Thoracic aorta (tissue), 2 donors: ENCODE measurements around the gene C21orf58. TPM values are rescaled to one million over a fixed set of nuclear protein-coding genes. Genes with fewer than 3 reads are reported as not detected.

Experiments used
- ATAC-seq: fragments of 150-250 bp; one replicate; pipeline ENCODE4 v1.8.0; 2017; ENCODE audit warnings: low read depth; ENCODE audit not compliant: insufficient number of reproducible peaks, low FRiP score
- DNase-seq: peaks from one replicate; pipeline ENCODE4 v3.0.0-alpha.2; 2020; ENCODE audit warnings: low spot score
- H3K27ac ChIP-seq, 2 donors: fragments of 200-600 bp; sonication (generic); 1 replicate in 1 of 2; 2 replicates in 1 of 2; pipeline ENCODE4 v1.5.1; 2016; ENCODE audit warnings: mild to moderate bottlenecking in 2 of 2, moderate library complexity in 2 of 2
- H3K27me3 ChIP-seq: fragments of 200-600 bp; sonication (generic); replicated peaks from 2 replicates; pipeline ENCODE4 v1.6.0; 2016; ENCODE audit warnings: mild to moderate bottlenecking; ENCODE audit not compliant: insufficient read depth
- H3K36me3 ChIP-seq: fragments of 200-600 bp; sonication (generic); one replicate; pipeline ENCODE4 v1.5.1; 2016
- H3K4me1 ChIP-seq, 2 donors: fragments of 200-600 bp; sonication (generic); 1 replicate in 1 of 2; 2 replicates in 1 of 2; pipeline versions ENCODE4 v1.5.1 to v1.6.0; 2016; ENCODE audit warnings: low read depth in 2 of 2, mild to moderate bottlenecking in 1 of 2; ENCODE audit not compliant: control insufficient read depth in 1 of 2
- H3K4me3 ChIP-seq: fragments of 200-600 bp; sonication (generic); 2 replicates; pipeline ENCODE4 v1.5.1; 2016; ENCODE audit warnings: mild to moderate bottlenecking
- H3K9me3 ChIP-seq: fragments of 200-600 bp; sonication (generic); 2 replicates; pipeline ENCODE4 v1.5.1; 2016
- CTCF ChIP-seq: fragments of 200-600 bp; sonication (generic); IDR thresholded peaks from one replicate; pipeline ENCODE4 v1.5.1; 2019; ENCODE audit warnings: antibody characterized with exemption
- total RNA-seq, 2 donors: library from RNA; depleted of rRNA; stranded (reverse); fragments of >200 nt; gene quantifications; one replicate each; pipeline versions ENCODE4 v1.1.0 to v1.2.3, GENCODE V29; 2016

C21orf58 gene
- total RNA-seq, 2 donors from 2014 or later, result 0.81 to 3.2 TPM

- no peak for ATAC-seq
- peaks cover 88% of the 10 kb centered on the region for H3K36me3 ChIP-seq
- H3K4me3 ChIP-seq, result no peak overlapping the region
- H3K4me1 ChIP-seq, result no peaks in the 10 kb centered on the region
- H3K27ac ChIP-seq, result no peak overlapping the region
- H3K9me3 ChIP-seq, result no peaks in the 10 kb centered on the region
- TF ChIP-seq CTCF, result no peak
- DNase-seq, result no peak
- no peaks in the 10 kb centered on the region for H3K27me3 ChIP-seq
These were observed 69.3 kb downstream of the C21orf58 start for GRCh38 chr21:46254208-46254975.

- Histone ChIP-seq H3K27ac (no peak overlapping the region), H3K9me3 (no peaks in the 10 kb centered on the region), H3K4me3 (no peak overlapping the region), H3K36me3 (peaks cover 82% of the 10 kb centered on the region), H3K27me3 (no peaks in the 10 kb centered on the region), H3K4me1 (no peaks in the 10 kb centered on the region)
- DNase-seq (no peak), ATAC-seq (no peak)
- no peak for TF ChIP-seq CTCF
These were observed 70.0 kb downstream of the C21orf58 start for GRCh38 chr21:46253610-46254124.

GRCh38 chr21:46252840-46253239 lies 70.8 kb downstream of the C21orf58 start:
- Histone ChIP-seq H3K9me3 (no peaks in the 10 kb centered on the region), H3K36me3 (peaks cover 78% of the 10 kb centered on the region), H3K4me1 (no peaks in the 10 kb centered on the region), H3K27me3 (no peaks in the 10 kb centered on the region), H3K27ac (no peak overlapping the region), H3K4me3 (no peak overlapping the region)
- ATAC-seq, result no peak
- TF ChIP-seq CTCF, result no peak
- DNase-seq, result no peak

Other genes starting within 250 kb of the C21orf58 start
- 1,000 to 10,000 TPM; 1,835 to 1,885 TPM for gene COL6A2, start 225.8 kb downstream of the C21orf58 start, total RNA-seq
- gene FTCD, start 168.3 kb downstream of the C21orf58 start, total RNA-seq, result under 1 TPM in 1 of 2 donors, not detected in 1; 0.27 TPM
- 1 to 10 TPM; 3.2 to 7.9 TPM for gene SPATC1L, start 139.4 kb downstream of the C21orf58 start, total RNA-seq
- gene LSS, start 95.1 kb downstream of the C21orf58 start, total RNA-seq, result 100 to 1,000 TPM in 1 of 2 donors, 10 to 100 TPM in 1; 78.1 to 109 TPM
- 100 to 1,000 TPM in 1 of 2 donors, 10 to 100 TPM in 1; 84.3 to 101 TPM for gene MCM3AP, start 38.3 kb downstream of the C21orf58 start, total RNA-seq
- 10 to 100 TPM in 1 of 2 donors, 1 to 10 TPM in 1; 5.1 to 11.9 TPM for gene YBEY, start 37.5 kb downstream of the C21orf58 start, total RNA-seq
- gene PCNT, start 286 bp upstream of the C21orf58 start, total RNA-seq, result 10 to 100 TPM; 46.8 to 51.4 TPM
- 10 to 100 TPM; 47.7 to 58.3 TPM for gene DIP2A, start 135.0 kb upstream of the C21orf58 start, total RNA-seq